K562 (cell line): Measurements from ENCODE around the gene DHX58.

Experiments used
- BRF1 ChIP-seq: IDR thresholded peaks from 3 replicates; pipeline ENCODE4 v1.6.1; 2011; ENCODE audit warnings: borderline replicate concordance, mild to moderate bottlenecking; ENCODE audit not compliant: insufficient read length; ENCODE audit errors: extremely low read depth
- CBX8 ChIP-seq: fragments of 200-600 bp; sonication (generic); IDR thresholded peaks from 2 replicates; pipeline ENCODE4 v1.6.1; 2012; ENCODE audit warnings: borderline replicate concordance, mixed run types, low read depth, mild to moderate bottlenecking, moderate library complexity, mixed read lengths, low read length, control low read depth, inconsistent platforms; ENCODE audit not compliant: poor library complexity, severe bottlenecking; ENCODE audit errors: extremely low read depth
- CREB5 ChIP-seq: fragments of 250-450 bp; sonication (Bioruptor Pico); IDR thresholded peaks from 2 replicates; pipeline ENCODE4 v1.5.0; 2020; ENCODE audit warnings: mild to moderate bottlenecking
- CTCF ChIP-seq, 3 experiments: IDR thresholded peaks in 2 of 3; conservative IDR thresholded peaks in 1 of 3; 2 replicates each; pipeline ENCODE4 v1.5.1; 2011 to 2012; ENCODE audit warnings: low read length in 3 of 3, mild to moderate bottlenecking in 3 of 3, control low read depth in 2 of 3, improper control_type of control experiment in 1 of 3, inconsistent platforms in 1 of 3, low read depth in 1 of 3, mixed read lengths in 1 of 3, moderate library complexity in 1 of 3; ENCODE audit not compliant: insufficient read depth in 2 of 3
- FOXJ2 ChIP-seq: fragments of 200-800 bp; sonication (Bioruptor generic); IDR thresholded peaks from 2 replicates; pipeline ENCODE4 v1.6.1; 2016; ENCODE audit warnings: missing genetic modification characterization, missing compliant biosample characterization
- JUN ChIP-seq, 2 experiments: sonication (generic) in 1 of 2; formaldehyde crosslinking in 1 of 2; IDR thresholded peaks; 2 replicates each; pipeline versions ENCODE4 v1.6.1 to v1.8.0; 2012 to 2022; ENCODE audit warnings: borderline replicate concordance in 2 of 2, mild to moderate bottlenecking in 2 of 2, improper control_type of control experiment in 1 of 2, low read depth in 1 of 2, low read length in 1 of 2, missing genetic modification reagents in 1 of 2
- NCOA1 ChIP-seq: fragments of 450-650 bp; IDR thresholded peaks from 2 replicates; pipeline ENCODE4 v1.6.1; 2016; ENCODE audit warnings: low read depth
- NR2C1 ChIP-seq, 2 experiments: fragments of 450-650 bp; IDR thresholded peaks; 2 replicates each; pipeline ENCODE4 v1.6.1; 2017; ENCODE audit warnings: mild to moderate bottlenecking in 2 of 2, antibody characterized with exemption in 1 of 2, inconsistent platforms in 1 of 2, missing compliant biosample characterization in 1 of 2, missing genetic modification characterization in 1 of 2
- ZNF197 ChIP-seq: fragments of 200-800 bp; sonication (Bioruptor generic); IDR thresholded peaks from 2 replicates; pipeline ENCODE4 v1.6.1; 2016; ENCODE audit warnings: low read depth, missing genetic modification characterization, missing compliant biosample characterization
- ZNF766 ChIP-seq: fragments of 200-800 bp; sonication (Bioruptor generic); conservative IDR thresholded peaks from 2 replicates; pipeline ENCODE4 v1.6.1; 2016; ENCODE audit warnings: missing genetic modification characterization, missing compliant biosample characterization

- TF ChIP-seq FOXJ2 (tag), result no peak
- no peak for TF ChIP-seq ZNF197 (CRISPR knock-in tag)
- no peak for TF ChIP-seq CTCF (IDR thresholded peaks at IDR 0.05 in 2 of 3, conservative IDR thresholded peaks at IDR 0.05 in 1 of 3; ENCODE audit: insufficient read depth in 2 of 3, low read depth in 1 of 3, low read length in 3 of 3)
- TF ChIP-seq CREB5, result no peak
- no peak for TF ChIP-seq BRF1
- TF ChIP-seq NR2C1 (IDR thresholded peaks at IDR 0.05), result no peak
- no peak for TF ChIP-seq NR2C1 (tag; IDR thresholded peaks at IDR 0.05)
- no peak for TF ChIP-seq JUN (IDR thresholded peaks at IDR 0.05; ENCODE audit: borderline replicate concordance, low read depth, low read length)
- no peak for TF ChIP-seq JUN (CRISPR knock-in tag; IDR thresholded peaks at IDR 0.05; ENCODE audit: borderline replicate concordance)
- TF ChIP-seq ZNF766, result no peak
- no peak for TF ChIP-seq NCOA1
- TF ChIP-seq CBX8, result no peak
Measured at GRCh38 chr17:42112552-42113176, at the start of gene DHX58.
